SK-N-SH (cell line): ENCODE results near the gene SYT13. TPM values are rescaled to one million over a fixed set of nuclear protein-coding genes. Genes with fewer than 3 reads are reported as not detected.
A peak's percentile ranks its signal among the peaks of the same experiment; 100 is the strongest.

Experiments
- CTCF ChIA-PET: fragments of 300-600, 350-600 bp; formaldehyde crosslinking; extraction: SDS; loops from one replicate; lab custom pipeline; 2021; lab: Yijun Ruan, JAX
- POLR2A ChIA-PET: fragments of 350-600 bp; sonication (Branson Sonifier 250); formaldehyde crosslinking; extraction: SDS; loops from one replicate; lab custom pipeline; 2020; ENCODE audit warnings: antibody characterized with exemption, inconsistent platforms; lab: Yijun Ruan, JAX
- DNase-seq: peaks from one replicate; pipeline ENCODE4 v3.0.0; 2012
- H2AFZ ChIP-seq: fragments of 200-600 bp; sonication (generic); 2 replicates; pipeline ENCODE4 v1.8.1; 2016; ENCODE audit warnings: antibody characterized with exemption, mild to moderate bottlenecking, low read depth
- H3F3A ChIP-seq: fragments of 200-600 bp; sonication (generic); replicated peaks from 2 replicates; pipeline ENCODE3; 2016; ENCODE audit warnings: antibody characterized with exemption, mild to moderate bottlenecking; ENCODE audit not compliant: insufficient read depth
- H3K27ac ChIP-seq, 2 experiments: fragments of 200-500 bp in 1 of 2; fragments of 200-600 bp in 1 of 2; sonication (Bioruptor generic) in 1 of 2; sonication (generic), shearing (Covaris generic) in 1 of 2; 2 replicates each; pipeline versions ENCODE4 v1.5.1 to v1.6.1; 2014 to 2016; ENCODE audit warnings: low read depth in 2 of 2, inconsistent platforms in 1 of 2, low read length in 1 of 2, mild to moderate bottlenecking in 1 of 2, mixed read lengths in 1 of 2
- H3K27me3 ChIP-seq: fragments of 200-600 bp; sonication (generic), shearing (Covaris generic); 2 replicates; pipeline ENCODE4 v1.6.1; 2016; ENCODE audit warnings: mixed run types; ENCODE audit not compliant: insufficient read depth
- H3K36me3 ChIP-seq, 2 experiments: fragments of 200-500 bp in 1 of 2; fragments of 200-600 bp in 1 of 2; sonication (Bioruptor generic) in 1 of 2; sonication (generic) in 1 of 2; replicated peaks in 1 of 2; 2 replicates each; pipeline versions ENCODE3 to v1.5.1; 2014 to 2016; ENCODE audit warnings: low read length in 1 of 2, mild to moderate bottlenecking in 1 of 2; ENCODE audit not compliant: insufficient read depth in 2 of 2, control insufficient read depth in 1 of 2
- H3K4me1 ChIP-seq, 2 experiments: fragments of 200-500 bp in 1 of 2; fragments of 200-600 bp in 1 of 2; sonication (Bioruptor generic) in 1 of 2; sonication (generic), shearing (Covaris generic) in 1 of 2; 2 replicates each; pipeline versions ENCODE4 v1.5.1 to v1.6.1; 2014 to 2016; ENCODE audit warnings: low read depth in 1 of 2, low read length in 1 of 2, mixed run types in 1 of 2; ENCODE audit not compliant: insufficient read depth in 2 of 2, control insufficient read depth in 1 of 2
- H3K4me2 ChIP-seq: fragments of 200-600 bp; sonication (generic), shearing (Covaris generic); 2 replicates; pipeline ENCODE4 v1.6.1; 2017; ENCODE audit warnings: mixed run types
- H3K4me3 ChIP-seq, 2 experiments: fragments of 200-500 bp in 1 of 2; fragments of 200-600 bp in 1 of 2; sonication (Bioruptor generic) in 1 of 2; sonication (generic), shearing (Covaris generic) in 1 of 2; 2 replicates each; pipeline versions ENCODE4 v1.5.1 to v1.8.1; 2014 to 2016; ENCODE audit warnings: low read depth in 2 of 2, inconsistent platforms in 1 of 2, low read length in 1 of 2, mild to moderate bottlenecking in 1 of 2, mixed read lengths in 1 of 2, moderate library complexity in 1 of 2
- H3K79me2 ChIP-seq: fragments of 200-600 bp; sonication (generic); 2 replicates; pipeline ENCODE4 v1.8.1; 2017; ENCODE audit warnings: mild to moderate bottlenecking; ENCODE audit not compliant: insufficient read depth
- H3K9ac ChIP-seq: fragments of 200-600 bp; sonication (generic); 2 replicates; pipeline ENCODE4 v1.6.1; 2017; ENCODE audit warnings: mixed run types
- H3K9me2 ChIP-seq: fragments of 200-600 bp; sonication (generic); 2 replicates; pipeline ENCODE4 v1.6.1; 2017; ENCODE audit warnings: mixed run types
- H3K9me3 ChIP-seq: fragments of 200-600 bp; sonication (generic); 2 replicates; pipeline ENCODE4 v1.6.1; 2017; ENCODE audit warnings: mixed run types, mild to moderate bottlenecking, moderate library complexity
- H4K20me1 ChIP-seq: fragments of 200-600 bp; sonication (generic); 2 replicates; pipeline ENCODE4 v1.6.1; 2017; ENCODE audit warnings: mild to moderate bottlenecking, mixed run types; ENCODE audit not compliant: insufficient read depth
- CHD2 ChIP-seq: fragments of 150-350 bp; IDR thresholded peaks from 2 replicates; pipeline ENCODE4 v1.6.1; 2018; ENCODE audit warnings: low read length; ENCODE audit not compliant: partially characterized antibody
- CTCF ChIP-seq: fragments of 200-600 bp; sonication (generic); IDR thresholded peaks from 2 replicates; pipeline ENCODE4 v1.6.1; 2017; ENCODE audit warnings: antibody characterized with exemption, mild to moderate bottlenecking, moderate library complexity
- EP300 ChIP-seq, 2 experiments: IDR thresholded peaks; 2 replicates each; pipeline versions ENCODE4 v1.4.0 to v1.6.1; 2012; ENCODE audit warnings: borderline replicate concordance in 1 of 2, low read depth in 1 of 2, low read length in 1 of 2
- FOSL2 ChIP-seq: IDR thresholded peaks from 2 replicates; pipeline ENCODE4 v1.4.0; 2012; ENCODE audit warnings: low read depth, mild to moderate bottlenecking, moderate library complexity, borderline replicate concordance
- FOXJ3 ChIP-seq: sonication (generic); formaldehyde crosslinking; IDR thresholded peaks from 2 replicates; pipeline ENCODE4 v1.5.1; 2020; ENCODE audit warnings: mild to moderate bottlenecking, missing genetic modification reagents
- FOXM1 ChIP-seq: IDR thresholded peaks from 2 replicates; pipeline ENCODE4 v1.4.0; 2012; ENCODE audit warnings: low read depth, mild to moderate bottlenecking
- GABPA ChIP-seq: IDR thresholded peaks from 2 replicates; pipeline ENCODE4 v1.4.0; 2012; ENCODE audit warnings: low read depth, mild to moderate bottlenecking
- IRF3 ChIP-seq: fragments of 150-350 bp; IDR thresholded peaks from 2 replicates; pipeline ENCODE4 v1.6.1; 2016; ENCODE audit warnings: mild to moderate bottlenecking, low read depth, low read length
- JUND ChIP-seq: IDR thresholded peaks from 2 replicates; pipeline ENCODE4 v1.4.0; 2012
- MAX ChIP-seq: IDR thresholded peaks from 2 replicates; pipeline ENCODE4 v1.4.0; 2012; ENCODE audit warnings: low read depth
- MEF2A ChIP-seq: IDR thresholded peaks from 2 replicates; pipeline ENCODE4 v1.4.0; 2012; ENCODE audit warnings: low read depth, borderline replicate concordance
- MXI1 ChIP-seq: IDR thresholded peaks from 2 replicates; pipeline ENCODE4 v1.6.1; 2012; ENCODE audit warnings: mild to moderate bottlenecking, low read depth, low read length, improper control_type of control experiment
- NFIC ChIP-seq: IDR thresholded peaks from 2 replicates; pipeline ENCODE4 v1.4.0; 2012; ENCODE audit warnings: borderline replicate concordance
- PBX3 ChIP-seq: IDR thresholded peaks from 2 replicates; pipeline ENCODE4; 2012
- POLR2AphosphoS5 ChIP-seq: IDR thresholded peaks from 2 replicates; pipeline ENCODE4 v1.6.1; 2012; ENCODE audit warnings: low read depth, low read length
- RFX5 ChIP-seq: IDR thresholded peaks from 2 replicates; pipeline ENCODE4 v1.6.1; 2012; ENCODE audit warnings: mild to moderate bottlenecking, improper control_type of control experiment, low read length
- RXRA ChIP-seq: IDR thresholded peaks from 2 replicates; pipeline ENCODE4 v1.4.0; 2012; ENCODE audit warnings: low read depth, mild to moderate bottlenecking, borderline replicate concordance
- SIN3A ChIP-seq: IDR thresholded peaks from 2 replicates; pipeline ENCODE4 v1.6.1; 2012; ENCODE audit warnings: low read depth, mild to moderate bottlenecking, low read length, moderate library complexity, borderline replicate concordance
- SMC3 ChIP-seq: IDR thresholded peaks from 2 replicates; pipeline ENCODE4 v1.6.1; 2012; ENCODE audit warnings: low read depth, low read length, improper control_type of control experiment
- TCF12 ChIP-seq: IDR thresholded peaks from 2 replicates; pipeline ENCODE4 v1.4.0; 2012
- WGBS: methylation state at CpG from one replicate; pipeline ENCODE4 v1.1.6; 2017; ENCODE audit warnings: low lambda C conversion rate; 5-methylcytosine and 5-hydroxymethylcytosine counted together
- polyA plus RNA-seq, 3 experiments: library from polyadenylated mRNA; depleted of rRNA; stranded (reverse); fragments of >200 nt; gene quantifications; 2 replicates each; pipeline ENCODE4 v1.2.3, GENCODE V29; 2012

The SYT13 gene
- polyA plus RNA-seq, 1 of the 3 experiments (the other 2 are of a cell fraction): not detected

- H3K4me3 ChIP-seq: no peak overlapping the region
- H3K9ac ChIP-seq: no peak overlapping the region
- no peaks in the 10 kb centered on the region for H3K36me3 ChIP-seq
- H4K20me1 ChIP-seq: no peaks in the 10 kb centered on the region
- H3K27ac ChIP-seq: no peak overlapping the region
- H2AFZ ChIP-seq: no peak overlapping the region
- H3K9me3 ChIP-seq: no peaks in the 10 kb centered on the region
- H3K79me2 ChIP-seq: no peaks in the 10 kb centered on the region
- H3K9me2 ChIP-seq: no peaks in the 10 kb centered on the region
- WGBS: 12% methylated on average over 1 of the region's 1 CpG
- no peaks in the 10 kb centered on the region for H3F3A ChIP-seq
- POLR2A ChIA-PET: no interaction called here
- TF ChIP-seq JUND: 0 out of 2 replicates have a peak, but pooled peaks have one; percentile 8
- no peak for TF ChIP-seq MEF2A
- TF ChIP-seq FOSL2: peak; percentile 15; the same call in 1 of the 2 replicates
- no peak for TF ChIP-seq SIN3A
- H3K27me3 ChIP-seq: peaks cover 35% of the 10 kb centered on the region
- peaks cover 0 to 7% of the 10 kb centered on the region in 2 experiments; a peak in 1 of 4 replicates for H3K4me1 ChIP-seq
- CTCF ChIA-PET: interaction anchor here (0.7 to 13.2 kb wide), 4 partner anchors 62 to 185 kb away, joined by 3 to 188 read pairs (median 32); no protein-coding TSS in a partner anchor
- DNase-seq: no peak
- H3K4me2 ChIP-seq: no peak overlapping the region
Measured at GRCh38 chr11:45289369-45289768, 3.2 kb upstream of the SYT13 start.

- no peaks in the 10 kb centered on the region for H3K79me2 ChIP-seq
- no peak overlapping the region for H3K9ac ChIP-seq
- POLR2A ChIA-PET: no interaction called here
- DNase-seq: no peak
- no peaks in the 10 kb centered on the region for H3K9me3 ChIP-seq
- H3K4me1 ChIP-seq: peaks cover 0 to 7% of the 10 kb centered on the region in 2 experiments; a peak in 1 of 4 replicates
- H3F3A ChIP-seq: no peaks in the 10 kb centered on the region
- TF ChIP-seq MAX (no peak), CTCF (no peak), POLR2AphosphoS5 (no peak), RFX5 (no peak), IRF3 (no peak), SMC3 (no peak), CHD2 (no peak), EP300 (IDR thresholded peaks at IDR 0.05; ENCODE audit: borderline replicate concordance in 1 of 2, low read depth in 1 of 2, low read length in 1 of 2) (no peak), FOXM1 (no peak), TCF12 (no peak), GABPA (no peak), SIN3A (no peak), NFIC (no peak), RXRA (no peak), PBX3 (no peak), MXI1 (no peak), MEF2A (no peak), FOXJ3 (CRISPR knock-in tag) (no peak)
- WGBS: 0% methylated on average over 2 of the region's 2 CpGs
- H3K27ac ChIP-seq: no peak overlapping the region
- H3K27me3 ChIP-seq: peaks cover 45% of the 10 kb centered on the region
- CTCF ChIA-PET: interaction anchor here (1.2 to 6.2 kb wide), 7 partner anchors 19 to 352 kb away, joined by 3 to 62 read pairs (median 4); no protein-coding TSS in a partner anchor
- no peaks in the 10 kb centered on the region for H3K36me3 ChIP-seq
- H2AFZ ChIP-seq: no peak overlapping the region
- no peak overlapping the region for H3K4me2 ChIP-seq
- H3K9me2 ChIP-seq: no peaks in the 10 kb centered on the region
- H4K20me1 ChIP-seq: no peaks in the 10 kb centered on the region
- H3K4me3 ChIP-seq: no peak overlapping the region
Measured at GRCh38 chr11:45288339-45288738, 2.2 kb upstream of the SYT13 start.
